ENCODE results near the gene ERAL1.
"Not testable (repeated sequence)": the region's sequence is repeated elsewhere in the genome, so short reads cannot be mapped to it uniquely, and the experiment has no call there.

ERAL1 gene

GRCh38 chr17:28854457-28855335, at the start of gene ERAL1:
Gene ERAL1, plus strand, starts transcription at chr17:28855016. Its CDS starts 19 bp downstream, at chr17:28855035.
- peak; percentile 97 for DNase-seq (ENCODE audit: insufficient read length, low spot score)
- FAIRE-seq: peak; percentile 90

GRCh38 chr17:28807925-28808634, 46.7 kb upstream of the ERAL1 start:
- DNase-seq (ENCODE audit: insufficient read length, low spot score): peak; percentile 38
- FAIRE-seq: no peak

DNA sequence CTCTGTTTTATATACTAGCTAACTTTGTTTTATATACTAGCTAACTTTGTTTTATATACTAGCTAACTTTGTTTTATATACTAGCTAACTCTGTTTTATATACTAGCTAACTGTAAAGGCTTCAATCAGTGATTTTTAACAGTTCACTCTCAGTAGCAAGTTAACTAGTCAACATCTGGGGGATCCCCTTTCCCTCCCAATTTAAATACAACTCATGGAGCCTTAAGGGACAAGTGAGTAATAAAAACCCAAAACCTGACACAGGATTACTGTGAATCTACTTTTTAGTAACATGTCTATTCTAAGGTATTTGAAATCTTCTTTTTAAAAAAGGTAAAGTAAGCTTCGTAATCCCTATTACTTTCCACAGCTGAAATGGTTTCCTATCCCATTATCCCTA, 44.4 kb upstream of the ERAL1 start:
- FAIRE-seq: no peak
- no peak for DNase-seq (ENCODE audit: insufficient read length, low spot score)

DNA sequence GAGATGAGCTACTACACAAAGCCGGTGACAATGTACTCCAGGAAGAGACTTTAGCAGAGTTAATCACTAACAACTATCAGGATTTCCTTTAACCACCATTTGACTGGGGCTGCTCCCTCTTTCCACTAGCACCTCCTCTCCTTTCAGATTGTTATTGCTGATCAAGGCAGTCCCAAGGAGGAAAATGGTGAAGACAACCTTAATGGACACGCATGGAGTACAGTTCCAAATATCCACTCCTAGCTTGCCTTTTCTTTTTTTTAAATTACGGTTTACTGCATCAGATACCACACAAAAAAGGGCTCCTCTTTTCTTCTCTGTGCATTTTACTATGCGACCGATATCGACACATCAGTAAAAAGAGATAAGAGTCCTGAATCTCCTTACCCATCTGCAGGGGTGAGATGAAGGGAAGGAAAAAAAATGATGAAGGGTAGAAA, 43.1 kb upstream of the ERAL1 start:
- no peak for DNase-seq (ENCODE audit: insufficient read length, low spot score)
- no peak for FAIRE-seq

DNA sequence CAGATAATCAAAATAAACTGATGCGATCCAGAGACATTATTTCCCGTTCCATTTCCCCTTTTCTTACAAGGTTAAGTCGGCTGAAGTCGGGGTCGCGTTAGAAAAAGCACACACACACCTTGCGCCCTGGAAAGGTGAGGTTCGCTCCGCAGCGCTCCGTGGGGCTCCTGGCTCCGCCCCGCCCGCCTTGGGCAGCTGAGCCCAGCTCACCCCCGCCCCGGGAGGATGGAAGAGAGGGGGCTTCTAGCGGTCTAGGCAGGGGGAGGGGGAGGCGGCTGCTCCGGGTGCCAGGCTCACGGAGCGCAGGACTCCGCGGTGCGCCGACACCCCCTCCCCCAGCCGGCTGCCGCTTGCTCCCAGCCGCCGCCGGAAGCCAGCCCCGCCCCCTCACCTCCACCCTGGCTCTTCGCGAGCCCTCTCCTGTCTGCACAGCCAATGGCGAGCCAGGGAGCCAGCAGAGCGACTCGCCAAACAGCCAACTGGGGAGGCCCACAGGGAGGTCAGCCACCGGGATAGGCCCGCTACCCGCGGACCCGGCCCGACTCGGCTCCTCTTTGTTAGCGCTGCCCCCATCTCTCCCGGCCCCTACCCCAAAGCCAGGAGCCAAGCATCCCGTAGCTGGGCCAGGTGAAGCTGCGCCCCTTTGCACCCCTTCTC, 42.6 kb upstream of the ERAL1 start:
- FAIRE-seq (peak; percentile 64), DNase-seq (ENCODE audit: insufficient read length, low spot score) (peak; percentile 99)

- no peak for FAIRE-seq
Measured at GRCh38 chr17:28812748-28813377, 42.0 kb upstream of the ERAL1 start.

DNA sequence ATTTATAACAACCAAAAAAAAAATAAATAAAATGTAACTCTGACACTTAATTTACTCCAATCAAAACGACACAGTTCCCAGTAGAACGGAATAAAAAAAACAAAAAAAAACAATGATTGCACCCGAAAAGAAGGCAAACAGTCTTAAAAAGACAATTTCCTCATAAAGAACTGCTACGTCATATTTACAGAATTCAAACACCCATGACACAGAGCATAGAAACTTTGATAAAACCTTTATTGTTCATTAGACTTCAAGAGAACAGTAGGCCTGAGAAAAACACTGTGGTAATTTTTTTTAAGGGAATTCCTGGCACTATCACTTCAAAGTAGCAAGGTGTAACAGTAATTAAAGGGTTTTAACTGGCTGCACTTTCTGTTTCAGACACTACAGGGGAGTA, 38.3 kb upstream of the ERAL1 start:
- FAIRE-seq (no peak), DNase-seq (ENCODE audit: insufficient read length, low spot score) (no peak)

More at GRCh38 chr17:28812748-28813377, 42.0 kb upstream of the ERAL1 start:
- DNase-seq (ENCODE audit: insufficient read length, low spot score): peak; percentile 67

- no peak for DNase-seq (ENCODE audit: insufficient read length, low spot score)
- no peak for FAIRE-seq
Measured at GRCh38 chr17:28818819-28819221, 36.0 kb upstream of the ERAL1 start.

GRCh38 chr17:28819582-28819981, 35.2 kb upstream of the ERAL1 start:
- no peak for DNase-seq (ENCODE audit: insufficient read length, low spot score)
- no peak for FAIRE-seq

DNA sequence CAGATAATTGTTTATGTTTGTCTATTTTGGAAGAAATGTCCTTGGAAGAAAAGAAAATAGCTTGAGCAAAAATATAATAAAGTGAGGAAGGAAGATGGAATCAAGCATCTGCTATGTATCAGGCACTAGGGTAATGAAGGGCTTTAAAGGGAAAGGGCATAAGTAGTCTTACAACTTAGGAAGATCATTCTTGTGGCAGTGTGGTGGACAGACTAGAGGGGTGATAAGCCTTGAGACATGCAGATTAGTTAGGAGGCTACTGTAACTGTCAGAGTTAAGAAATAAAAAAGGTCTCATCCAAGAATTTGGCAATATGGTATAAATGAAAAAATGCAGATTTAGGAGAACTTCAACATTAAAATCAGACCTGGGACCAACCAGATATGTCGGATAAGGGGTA, 27.1 kb upstream of the ERAL1 start:
- DNase-seq (ENCODE audit: insufficient read length, low spot score) (no peak), FAIRE-seq (no peak)

- FAIRE-seq: no peak
- DNase-seq (ENCODE audit: insufficient read length, low spot score): no peak
Measured at GRCh38 chr17:28828294-28829040, 26.3 kb upstream of the ERAL1 start.

GRCh38 chr17:28834420-28834819, 20.4 kb upstream of the ERAL1 start:
- FAIRE-seq: no peak
- DNase-seq (ENCODE audit: insufficient read length, low spot score): no peak

DNA sequence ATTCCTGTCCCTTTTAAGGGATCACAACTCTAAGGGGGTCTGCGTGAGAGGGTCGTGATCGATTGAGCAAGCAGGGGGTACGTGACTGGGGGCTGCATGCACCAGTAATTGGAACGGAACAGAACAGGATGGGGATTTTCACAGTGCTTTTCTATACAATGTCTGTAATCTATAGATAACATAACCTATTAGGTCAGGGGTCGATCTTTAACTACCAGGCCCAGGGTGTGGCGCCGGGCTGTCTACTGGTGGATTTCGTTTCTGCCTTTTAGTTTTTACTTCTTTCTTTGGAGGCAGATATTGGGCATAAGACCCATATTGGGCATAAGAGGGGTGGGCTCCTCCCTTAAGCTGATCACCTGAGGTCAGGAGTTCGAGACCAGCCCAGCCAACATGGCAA, 18.3 kb upstream of the ERAL1 start:
- not testable (repeated sequence) for FAIRE-seq; DNase-seq (ENCODE audit: insufficient read length, low spot score)

GRCh38 chr17:28839221-28839620, 15.6 kb upstream of the ERAL1 start:
- DNase-seq (ENCODE audit: insufficient read length, low spot score) (no peak), FAIRE-seq (no peak)

DNA sequence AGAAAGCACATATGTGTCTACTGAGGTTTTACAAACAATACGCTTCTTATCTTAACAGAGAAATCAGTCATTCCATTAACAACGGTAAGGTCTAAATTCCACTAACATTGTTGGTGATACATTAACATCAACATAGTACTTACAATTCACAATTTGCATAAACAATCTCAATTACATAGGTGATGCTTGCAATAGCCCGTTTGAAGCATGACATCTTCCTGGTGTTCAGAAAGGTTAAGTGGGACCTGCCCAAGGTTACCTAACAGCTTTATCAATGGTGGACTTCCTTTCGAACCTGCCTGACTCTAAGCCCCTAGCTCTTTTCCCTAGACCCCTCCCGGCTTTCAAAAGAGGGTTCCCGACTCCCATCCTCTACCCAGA, 12.9 kb upstream of the ERAL1 start:
- FAIRE-seq: peak; percentile 44
- DNase-seq (ENCODE audit: insufficient read length, low spot score): no peak

DNA sequence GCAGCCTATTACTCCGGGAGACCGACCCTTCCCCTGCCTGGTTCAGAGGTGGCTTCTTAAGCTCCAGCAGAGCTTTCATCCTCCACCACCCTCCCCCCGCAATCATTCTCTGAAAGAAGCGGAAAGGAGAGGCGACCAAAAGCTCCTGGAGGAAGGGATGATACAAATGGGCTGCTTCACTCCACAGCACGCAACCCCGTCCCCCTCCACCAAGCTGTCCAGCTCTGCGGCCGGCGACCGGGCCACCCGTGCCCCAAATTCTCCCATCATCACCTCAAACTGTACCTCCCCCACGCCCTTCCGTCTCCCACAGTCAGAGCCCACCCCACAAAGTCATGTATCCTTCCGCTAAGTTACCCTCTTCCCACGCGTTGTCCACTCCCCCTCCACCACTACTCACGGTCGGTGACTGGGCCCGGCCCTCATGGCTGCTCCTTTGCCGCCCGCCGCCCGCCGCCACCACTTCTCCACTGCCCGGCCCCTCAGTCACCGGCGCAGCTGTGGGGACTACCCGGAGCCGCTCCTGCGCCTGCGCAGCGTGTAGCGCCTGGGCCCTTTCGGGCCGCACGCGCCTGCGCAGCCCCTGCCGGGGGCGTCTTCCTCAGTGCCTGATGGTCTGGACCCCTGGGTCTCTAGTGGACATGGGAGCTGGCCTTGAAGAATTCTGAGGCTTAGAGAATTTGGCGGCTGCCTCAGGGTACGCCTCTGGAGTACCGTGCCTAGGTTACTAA, 12.4 kb upstream of the ERAL1 start, which contains the start of gene FAM222B:
FAM222B (minus strand) TSS at position 509 of the 731 bp plus-strand sequence. CDS start 76,123 bp downstream, outside the sequence.
- DNase-seq (ENCODE audit: insufficient read length, low spot score) (peak; percentile 99), FAIRE-seq (peak; percentile 59)

GRCh38 chr17:28843816-28844148, 11.0 kb upstream of the ERAL1 start:
- no peak for DNase-seq (ENCODE audit: insufficient read length, low spot score)
- no peak for FAIRE-seq

DNA sequence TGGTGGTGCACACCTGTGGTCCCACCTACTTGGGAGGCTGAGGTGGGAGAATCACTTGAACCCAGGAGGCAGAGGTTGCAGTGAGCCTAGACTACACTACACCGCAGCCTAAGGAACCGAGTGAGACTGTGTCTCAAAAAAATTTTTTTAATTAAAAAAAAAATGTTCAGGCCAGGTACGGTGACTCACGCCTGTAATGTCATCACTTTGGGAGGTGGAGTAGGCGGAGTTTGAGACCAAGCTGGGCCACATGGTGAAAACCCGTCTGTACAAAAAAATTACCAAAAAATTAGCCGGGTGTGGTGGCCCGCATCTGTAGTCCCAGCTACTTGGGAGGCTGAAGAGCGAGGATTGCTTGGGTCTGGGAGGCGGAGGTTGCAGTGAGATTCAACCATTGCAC, 8.6 kb upstream of the ERAL1 start:
- no peak for DNase-seq (ENCODE audit: insufficient read length, low spot score)
- FAIRE-seq: no peak

- FAIRE-seq; DNase-seq (ENCODE audit: insufficient read length, low spot score): not testable (repeated sequence)
Measured at GRCh38 chr17:28846699-28847098, 8.1 kb upstream of the ERAL1 start.
